RWPE1 (cell line): ENCODE results near the gene MYMX.
A peak's percentile ranks its signal among the peaks of the same experiment; 100 is the strongest.

ENCODE experiments used
- CTCF ChIA-PET: fragments of 350-600 bp; sonication (Branson Sonifier 250); formaldehyde crosslinking; extraction: SDS; loops from one replicate; lab custom pipeline; 2021; lab: Yijun Ruan, JAX
- POLR2A ChIA-PET: fragments of 400-600 bp; formaldehyde crosslinking; extraction: SDS; loops from one replicate; lab custom pipeline; 2020; ENCODE audit warnings: antibody characterized with exemption; ENCODE audit not compliant: low non-redundant PET; lab: Yijun Ruan, JAX
- DNase-seq: peaks from one replicate; pipeline ENCODE4 v3.0.0; 2012; ENCODE audit warnings: low spot score
- H3K27ac ChIP-seq: fragments of 450-650 bp; 2 replicates; pipeline ENCODE4 v1.5.1; 2017
- CTCF ChIP-seq: fragments of 450-650 bp; conservative IDR thresholded peaks from 2 replicates; pipeline ENCODE4 v1.5.1; 2017; ENCODE audit warnings: low read depth, mild to moderate bottlenecking

MYMX gene

GRCh38 chr6:44221961-44222335 is 5.2 kb downstream of the MYMX start:
- CTCF ChIA-PET = interaction anchor here (0.5 to 2.7 kb wide), 8 partner anchors 9 to 44 kb away, joined by 3 to 11 read pairs (median 4); no protein-coding TSS in a partner anchor
- POLR2A ChIA-PET = interaction anchor here (1.4 kb wide), 1 partner anchor 21 kb away, joined by 6 read pairs; no protein-coding TSS in a partner anchor
- DNase-seq = no peak
- H3K27ac ChIP-seq = peak overlapping the region; percentile 86
- TF ChIP-seq CTCF = no peak

DNA sequence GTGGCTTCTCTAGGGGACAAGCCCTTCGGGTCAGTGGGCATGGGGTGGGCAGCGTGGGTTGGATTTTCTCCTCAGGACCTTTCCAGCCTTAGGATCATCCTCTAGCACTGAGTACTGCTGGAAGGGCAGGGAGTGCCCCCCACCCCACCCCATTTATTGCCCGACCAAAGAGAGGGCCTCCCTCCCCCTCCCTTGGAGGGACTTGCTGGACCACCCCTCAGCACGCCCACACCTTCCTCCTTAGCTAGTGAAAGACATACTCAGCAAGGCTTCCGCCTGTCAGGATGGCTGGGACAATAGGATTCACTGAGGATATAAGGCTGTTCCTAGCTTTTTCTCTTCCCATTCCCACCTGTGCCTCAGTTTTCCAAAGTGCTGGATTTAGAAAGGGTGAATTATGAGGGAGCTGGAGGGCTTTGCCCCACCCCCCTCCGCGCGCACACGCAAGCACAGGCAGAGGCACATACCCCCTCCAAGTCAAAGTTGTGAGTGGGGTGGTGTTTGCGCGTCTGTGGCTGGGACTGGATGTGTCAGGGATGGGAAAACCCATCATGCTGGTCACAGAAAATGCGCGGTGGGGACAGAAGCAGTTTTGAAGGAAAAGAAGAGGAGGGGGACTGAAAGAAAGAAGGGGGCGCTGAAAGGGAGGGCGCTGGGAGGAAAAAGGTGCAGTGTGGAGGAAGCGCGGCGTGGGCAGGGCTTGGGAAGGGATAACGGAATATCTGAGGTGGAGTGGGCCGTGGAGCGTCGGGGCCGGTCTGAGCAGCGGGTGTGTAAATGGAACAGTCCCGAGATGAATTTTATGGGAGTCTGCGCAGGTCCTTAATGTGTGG is 6.0 kb downstream of the MYMX start:
- no peak for TF ChIP-seq CTCF
- ChIA-PET CTCF (interaction anchor here (0.9 to 2.7 kb wide), 4 partner anchors 11 to 50 kb away, joined by 3 to 11 read pairs (median 4); no protein-coding TSS in a partner anchor), POLR2A (interaction anchor here (0.5 to 0.6 kb wide), 3 partner anchors 10 to 279 kb away, joined by 3 read pairs; no protein-coding TSS in a partner anchor)
- no peak for DNase-seq
- H3K27ac ChIP-seq = peak overlapping the region; percentile 86

- ChIA-PET CTCF (interaction anchor here (0.6 to 2.7 kb wide), 4 partner anchors 10 to 51 kb away, joined by 3 to 11 read pairs (median 5); no protein-coding TSS in a partner anchor), POLR2A (interaction anchor here (0.5 to 0.6 kb wide), 3 partner anchors 10 to 280 kb away, joined by 3 read pairs; no protein-coding TSS in a partner anchor)
- H3K27ac ChIP-seq = peak within 1 kb of the TSS; percentile 86
- DNase-seq = peak; percentile 87
- 0 out of 2 replicates have a peak, but pooled peaks have one; percentile 11 for TF ChIP-seq CTCF
These were observed 6.7 kb downstream of the MYMX start, which contains the start of gene SLC29A1 for GRCh38 chr6:44223319-44224028. Gene SLC29A1 (plus strand): TSS chr6:44223595. CDS start chr6:44227314, 3,719 bp downstream.

GRCh38 chr6:44224029-44224964 is 7.6 kb downstream of the MYMX start:
- ChIA-PET POLR2A (no interaction called here), CTCF (interaction anchor here (0.6 to 2.7 kb wide), 3 partner anchors 10 to 273 kb away, joined by 4 to 11 read pairs (median 5); no protein-coding TSS in a partner anchor)
- peak overlapping the region; percentile 86 for H3K27ac ChIP-seq
- no peak for TF ChIP-seq CTCF
- DNase-seq = no peak

DNA sequence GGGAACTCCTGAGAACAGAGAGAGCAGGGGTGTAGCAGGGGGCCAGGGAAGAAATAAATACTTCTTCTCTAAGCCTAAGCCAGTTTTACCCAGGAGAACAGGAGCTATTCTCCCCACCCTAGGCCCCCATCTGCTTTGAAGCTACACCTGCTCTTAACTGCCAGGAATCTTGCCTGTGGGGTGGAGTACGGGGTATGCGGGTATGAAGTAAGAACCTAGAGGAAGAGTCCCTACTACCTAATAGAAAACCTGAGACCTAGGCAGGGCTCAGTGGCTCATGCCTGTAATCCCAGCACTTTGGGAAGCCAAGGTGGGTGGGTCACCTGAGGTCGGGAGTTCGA is 8.2 kb downstream of the MYMX start:
- TF ChIP-seq CTCF = no peak
- no peak for DNase-seq
- ChIA-PET CTCF (interaction anchor here (0.6 to 2.7 kb wide), 3 partner anchors 9 to 273 kb away, joined by 3 to 11 read pairs (median 4); no protein-coding TSS in a partner anchor), POLR2A (no interaction called here)
- peak overlapping the region; percentile 86 for H3K27ac ChIP-seq
